ENCODE results near the gene KCNC1. TPM values are rescaled to one million over a fixed set of nuclear protein-coding genes. Genes with fewer than 3 reads are reported as not detected.

Gene KCNC1
- polyA plus RNA-seq, 1 experiment = not detected

GRCh38 chr11:17691976-17692375 lies 42.6 kb upstream of the KCNC1 start:
- no peak for DNase-seq (ENCODE audit: low read depth, low spot score)
- Histone ChIP-seq H3K27me3 (ENCODE audit: control insufficient read depth, insufficient read depth, low read length) (peaks cover 33% of the 10 kb centered on the region), H3K4me3 (ENCODE audit: low read depth, low read length) (no peak overlapping the region), H3K9me3 (ENCODE audit: control insufficient read depth, insufficient read depth, low read length) (no peaks in the 10 kb centered on the region; the same call in 1 of the 2 replicates), H3K27ac (ENCODE audit: low read depth, low read length) (no peak overlapping the region)
- CTCF ChIA-PET = interaction anchor here (1.0 kb wide), 1 partner anchor 27 kb away, joined by 3 read pairs; no protein-coding TSS in a partner anchor
- POLR2A ChIA-PET = no interaction called here
- no peak for TF ChIP-seq CTCF (IDR thresholded peaks at IDR 0.05; ENCODE audit: low read depth, low read length)

- no peak for DNase-seq (ENCODE audit: low read depth, low spot score)
- no peak for TF ChIP-seq CTCF (IDR thresholded peaks at IDR 0.05; ENCODE audit: low read depth, low read length)
- peaks cover 38% of the 10 kb centered on the region for H3K27me3 ChIP-seq (ENCODE audit: control insufficient read depth, insufficient read depth, low read length)
- H3K9me3 ChIP-seq (ENCODE audit: control insufficient read depth, insufficient read depth, low read length) = no peaks in the 10 kb centered on the region; the same call in 1 of the 2 replicates
- no peak overlapping the region for H3K27ac ChIP-seq (ENCODE audit: low read depth, low read length)
- H3K4me3 ChIP-seq (ENCODE audit: low read depth, low read length) = no peak overlapping the region
- POLR2A ChIA-PET = no interaction called here
- CTCF ChIA-PET = interaction anchor here (1.0 kb wide), 1 partner anchor 26 kb away, joined by 3 read pairs; no protein-coding TSS in a partner anchor
Measured at GRCh38 chr11:17692931-17693330, 41.6 kb upstream of the KCNC1 start.

- peaks cover 40% of the 10 kb centered on the region for H3K27me3 ChIP-seq (ENCODE audit: control insufficient read depth, insufficient read depth, low read length)
- no peaks in the 10 kb centered on the region for H3K9me3 ChIP-seq (ENCODE audit: control insufficient read depth, insufficient read depth, low read length)
- no peak for TF ChIP-seq CTCF (IDR thresholded peaks at IDR 0.05; ENCODE audit: low read depth, low read length)
- no peak for DNase-seq (ENCODE audit: low read depth, low spot score)
- POLR2A ChIA-PET = no interaction called here
- H3K27ac ChIP-seq (ENCODE audit: low read depth, low read length) = no peak overlapping the region
- CTCF ChIA-PET = no interaction called here
- no peak overlapping the region for H3K4me3 ChIP-seq (ENCODE audit: low read depth, low read length)
Measured at GRCh38 chr11:17693531-17693930, 41.0 kb upstream of the KCNC1 start.

GRCh38 chr11:17694494-17695110 lies 40.0 kb upstream of the KCNC1 start:
- Histone ChIP-seq H3K27me3 (ENCODE audit: control insufficient read depth, insufficient read depth, low read length) (peaks cover 40% of the 10 kb centered on the region), H3K27ac (ENCODE audit: low read depth, low read length) (no peak overlapping the region)

More at GRCh38 chr11:17694494-17695110, 40.0 kb upstream of the KCNC1 start:
- Histone ChIP-seq H3K9me3 (ENCODE audit: control insufficient read depth, insufficient read depth, low read length) (no peaks in the 10 kb centered on the region), H3K4me3 (ENCODE audit: low read depth, low read length) (no peak overlapping the region)
- no peak for TF ChIP-seq CTCF (IDR thresholded peaks at IDR 0.05; ENCODE audit: low read depth, low read length)
- DNase-seq (ENCODE audit: low read depth, low spot score) = no peak
- ChIA-PET POLR2A (no interaction called here), CTCF (no interaction called here)

Measured in AG04450 (cell line).